Endothelial cell of umbilical vein (primary cell): ENCODE measurements around the gene FSTL1. TPM values are rescaled to one million over a fixed set of nuclear protein-coding genes. Genes with fewer than 3 reads are reported as not detected.
A peak's percentile ranks its signal among the peaks of the same experiment; 100 is the strongest.

Source experiments
- BruUV-seq: library from RNA; stranded (reverse); fragments of 400-500 nt; replicated peaks from 2 replicates; lab custom pipeline; 2021; lab: Mats Ljungman, UMichigan
- CTCF ChIA-PET: fragments of 300-600, 350-600 bp; sonication (Branson Sonifier 250); formaldehyde crosslinking; loops from one replicate; lab custom pipeline; 2021; ENCODE audit warnings: antibody characterized with exemption, inconsistent platforms; lab: Charles Lee
- POLR2A ChIA-PET: fragments of 300-600, 350-600 bp; sonication (Branson Sonifier 250); formaldehyde crosslinking; loops from one replicate; lab custom pipeline; 2021; ENCODE audit warnings: antibody characterized with exemption, inconsistent platforms; lab: Charles Lee
- DNase-seq: peaks from one replicate; pipeline ENCODE4 v3.0.0-alpha.2; 2011; ENCODE audit warnings: low read depth, low spot score
- FAIRE-seq: peaks from 2 replicates; lab custom pipeline; 2011; peaks lifted over from hg19 to GRCh38; lab: Jason Lieb, UNC
- H2AFZ ChIP-seq: 2 replicates; pipeline ENCODE4 v1.6.0; 2012; ENCODE audit warnings: low read depth, low read length, control low read depth, inconsistent platforms
- H3K27ac ChIP-seq: 2 replicates; pipeline ENCODE4 v1.5.1; 2011; ENCODE audit warnings: low read depth, mild to moderate bottlenecking, control low read depth, low read length, moderate library complexity; ENCODE audit not compliant: insufficient read depth
- H3K27me3 ChIP-seq, 2 experiments: 2 replicates each; pipeline versions ENCODE4 v1.6.0 to v1.6.1; 2011; ENCODE audit warnings: low read length in 2 of 2, mixed read lengths in 1 of 2; ENCODE audit not compliant: control insufficient read depth in 2 of 2, insufficient read depth in 2 of 2
- H3K36me3 ChIP-seq, 2 experiments: 2 replicates in 1 of 2; 3 replicates in 1 of 2; pipeline ENCODE4 v1.5.1; 2011; ENCODE audit warnings: low read length in 2 of 2, mild to moderate bottlenecking in 1 of 2, moderate library complexity in 1 of 2; ENCODE audit not compliant: control insufficient read depth in 2 of 2, insufficient read depth in 2 of 2; ENCODE audit errors: extremely low read depth in 1 of 2
- H3K4me1 ChIP-seq: 3 replicates; pipeline ENCODE4 v1.5.1; 2011; ENCODE audit warnings: mild to moderate bottlenecking, low read length; ENCODE audit not compliant: control insufficient read depth, insufficient read depth; ENCODE audit errors: extremely low read depth
- H3K4me2 ChIP-seq: 2 replicates; pipeline ENCODE4 v1.6.1; 2011; ENCODE audit warnings: low read length, control low read depth, mixed read lengths; ENCODE audit not compliant: insufficient read depth
- H3K4me3 ChIP-seq, 3 experiments: fragments of 200-600 bp in 1 of 3; sonication (generic), shearing (Covaris generic) in 1 of 3; replicated peaks in 1 of 3; 2 replicates each; pipeline ENCODE4 v1.5.1; 2011 to 2016; ENCODE audit warnings: control low read depth in 3 of 3, low read length in 3 of 3, mild to moderate bottlenecking in 2 of 3, inconsistent platforms in 1 of 3, low read depth in 1 of 3, moderate library complexity in 1 of 3; ENCODE audit not compliant: insufficient read depth in 1 of 3
- H3K79me2 ChIP-seq: 2 replicates; pipeline ENCODE4 v1.6.0; 2012; ENCODE audit warnings: low read length, inconsistent platforms; ENCODE audit not compliant: control insufficient read depth, insufficient read depth
- H3K9ac ChIP-seq: replicated peaks from 2 replicates; pipeline ENCODE3; 2011; ENCODE audit warnings: low read length, control low read depth; ENCODE audit not compliant: insufficient read depth; ENCODE audit errors: extremely low read depth
- H3K9me1 ChIP-seq: replicated peaks from 3 replicates; pipeline ENCODE4 v1.6.0; 2011; ENCODE audit warnings: mild to moderate bottlenecking, low read length; ENCODE audit not compliant: control insufficient read depth, insufficient read depth; ENCODE audit errors: extremely low read depth
- H3K9me3 ChIP-seq: replicated peaks from 2 replicates; pipeline ENCODE4 v1.5.1; 2012; ENCODE audit warnings: low read length, inconsistent platforms; ENCODE audit not compliant: control insufficient read depth, insufficient read depth
- H4K20me1 ChIP-seq: replicated peaks from 2 replicates; pipeline ENCODE3; 2011; ENCODE audit warnings: mild to moderate bottlenecking, low read length; ENCODE audit not compliant: control insufficient read depth, insufficient read depth; ENCODE audit errors: extremely low read depth
- FOS ChIP-seq: IDR thresholded peaks from 2 replicates; pipeline ENCODE4 v1.6.1; 2011; ENCODE audit warnings: mild to moderate bottlenecking, low read length, moderate library complexity, borderline replicate concordance; ENCODE audit not compliant: insufficient read depth
- GATA2 ChIP-seq: IDR thresholded peaks from 2 replicates; pipeline ENCODE4 v1.7.0; 2011; ENCODE audit warnings: low read depth, mild to moderate bottlenecking, moderate library complexity, mixed read lengths, low read length; ENCODE audit not compliant: insufficient read length, insufficient read depth
- JUN ChIP-seq: IDR thresholded peaks from 2 replicates; pipeline ENCODE4 v1.6.1; 2011; ENCODE audit warnings: borderline replicate concordance, low read depth; ENCODE audit not compliant: insufficient read length, insufficient read depth
- MYC ChIP-seq: IDR thresholded peaks from one replicate; pipeline ENCODE4 v1.6.1; 2011; ENCODE audit warnings: mild to moderate bottlenecking, low read depth, low read length
- POLR2A ChIP-seq: IDR thresholded peaks from 2 replicates; pipeline ENCODE4 v1.6.1; 2012; ENCODE audit warnings: low read depth, mild to moderate bottlenecking, control low read depth, low read length
- dilution Hi-C: fragments of 300-500 bp; cut with MboI; formaldehyde crosslinking; loops from one replicate; pipeline ENCODE4 v1.15.0; 2019; ENCODE audit warnings: low sequenced_read_pairs; ENCODE audit not compliant: extremely low pct_ligation_motif_present
- intact Hi-C: fragments of 100-400 bp; cut with micrococcal nuclease; formaldehyde crosslinking; loops from one replicate; pipeline ENCODE4 v1.10.0; 2022
- polyA plus RNA-seq, 4 experiments: library from polyadenylated mRNA; depleted of rRNA in 3 of 4; stranded (reverse) in 3 of 4; unstranded in 1 of 4; fragments of >200 nt; gene quantifications; 2 replicates each; pipeline versions ENCODE4 v1.2.1 to v1.2.3, GENCODE V29; 2011 to 2012; ENCODE audit warnings: missing spikeins in 1 of 4
- total RNA-seq: library from RNA; stranded (reverse); gene quantifications from 2 replicates; pipeline ENCODE4 v1.2.3, GENCODE V29; 2021
- TF ChIP-seq, protein P1 (sequence below): IDR thresholded peaks from 2 replicates; pipeline ENCODE4 v1.6.1; 2011; ENCODE audit not compliant: insufficient read depth, insufficient read length
- TF ChIP-seq, protein P2 (sequence below), 2 donors: IDR thresholded peaks; 1 replicate in 1 of 2; 2 replicates in 1 of 2; pipeline ENCODE4 v1.5.1; 2011; ENCODE audit warnings: low read length in 2 of 2, mild to moderate bottlenecking in 2 of 2, moderate library complexity in 2 of 2, control low read depth in 1 of 2, inconsistent platforms in 1 of 2, low read depth in 1 of 2; ENCODE audit not compliant: insufficient read depth in 1 of 2; ENCODE audit errors: extremely low read depth in 1 of 2

FSTL1 gene
- total and polyA plus RNA-seq, 2 donors (not counting 3 experiments of a cell fraction or from before 2014, with no cell fraction given): 235 to 562 TPM

DNA sequence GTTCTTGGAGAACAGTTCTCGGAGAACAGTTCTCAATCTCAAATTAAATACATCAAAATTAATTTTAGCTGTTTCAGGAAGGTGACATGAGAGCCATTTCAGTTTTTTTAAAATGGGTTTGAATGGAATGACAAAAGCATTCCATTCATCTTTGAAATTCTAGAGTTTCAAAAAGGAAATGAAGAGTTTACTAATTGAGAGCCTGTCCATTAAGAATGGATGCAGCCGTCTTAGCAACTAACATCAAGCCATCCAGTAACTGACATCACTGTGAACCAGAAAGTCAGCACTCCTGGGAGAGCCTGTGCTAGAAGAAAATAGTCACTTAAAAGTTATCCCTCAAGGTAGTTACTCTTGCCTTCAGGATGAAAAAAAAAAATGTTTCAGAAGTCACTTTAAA lies 47.0 kb upstream of the FSTL1 start:
- no peaks in the 10 kb centered on the region for H3K27me3 ChIP-seq
- no peaks in the 10 kb centered on the region for H3K9me1 ChIP-seq
- ChIA-PET POLR2A (no interaction called here), CTCF (interaction anchor here (0.8 to 1.4 kb wide), 7 partner anchors 9 to 405 kb away, joined by 3 to 9 read pairs (median 4); no protein-coding TSS in a partner anchor)
- peak overlapping the region; percentile 66 for H3K27ac ChIP-seq
- no peaks in the 10 kb centered on the region for H3K36me3 ChIP-seq
- H3K4me1 ChIP-seq: peaks cover 29% of the 10 kb centered on the region
- no peak for FAIRE-seq
- peak overlapping the region; percentile 63 for H3K4me2 ChIP-seq
- H3K79me2 ChIP-seq: no peaks in the 10 kb centered on the region
- dilution Hi-C loops: no loop called here
- H3K4me3 ChIP-seq: no peak overlapping the region
- intact Hi-C loops: loop anchor here (1.0 kb wide), 1 partner anchor 48 kb away; the partner anchor contains the start of gene FSTL1
- TF ChIP-seq, protein P1, sequence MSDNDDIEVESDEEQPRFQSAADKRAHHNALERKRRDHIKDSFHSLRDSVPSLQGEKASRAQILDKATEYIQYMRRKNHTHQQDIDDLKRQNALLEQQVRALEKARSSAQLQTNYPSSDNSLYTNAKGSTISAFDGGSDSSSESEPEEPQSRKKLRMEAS: no peak
- H2AFZ ChIP-seq: peak overlapping the region; percentile 20
- DNase-seq: no peak
- no peaks in the 10 kb centered on the region for H3K9me3 ChIP-seq
- peak overlapping the region; percentile 28 for H3K9ac ChIP-seq
- H4K20me1 ChIP-seq: no peaks in the 10 kb centered on the region
- no TSS peak for BruUV-seq

DNA sequence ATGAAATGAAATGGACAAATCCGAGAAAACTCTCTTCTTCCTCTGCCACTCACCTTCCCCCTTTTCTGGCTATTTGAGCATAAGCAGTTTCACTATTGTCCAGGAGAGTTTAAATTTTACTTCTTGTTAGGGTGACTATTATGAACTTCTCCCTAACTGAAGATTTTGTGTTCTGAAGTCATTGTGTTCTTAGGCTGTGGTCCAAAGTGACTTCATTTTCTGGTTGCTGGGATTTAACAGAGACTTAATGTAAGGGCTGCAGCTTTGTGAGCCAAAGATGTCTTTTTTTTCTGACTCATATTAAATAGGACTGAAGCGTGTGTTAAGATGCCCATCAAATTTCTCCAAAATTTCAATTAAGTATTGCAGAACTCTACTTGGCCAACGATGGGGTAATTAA lies 46.5 kb upstream of the FSTL1 start:
- no peaks in the 10 kb centered on the region for H3K36me3 ChIP-seq
- intact Hi-C loops (loop anchor here (1.0 kb wide), 1 partner anchor 47 kb away; the partner anchor contains the start of gene FSTL1), dilution Hi-C loops (no loop called here)
- TF ChIP-seq FOS (peak; percentile 47), MYC (no peak), GATA2 (no peak), JUN (peak; percentile 14), POLR2A (no peak)
- TF ChIP-seq, protein P2, sequence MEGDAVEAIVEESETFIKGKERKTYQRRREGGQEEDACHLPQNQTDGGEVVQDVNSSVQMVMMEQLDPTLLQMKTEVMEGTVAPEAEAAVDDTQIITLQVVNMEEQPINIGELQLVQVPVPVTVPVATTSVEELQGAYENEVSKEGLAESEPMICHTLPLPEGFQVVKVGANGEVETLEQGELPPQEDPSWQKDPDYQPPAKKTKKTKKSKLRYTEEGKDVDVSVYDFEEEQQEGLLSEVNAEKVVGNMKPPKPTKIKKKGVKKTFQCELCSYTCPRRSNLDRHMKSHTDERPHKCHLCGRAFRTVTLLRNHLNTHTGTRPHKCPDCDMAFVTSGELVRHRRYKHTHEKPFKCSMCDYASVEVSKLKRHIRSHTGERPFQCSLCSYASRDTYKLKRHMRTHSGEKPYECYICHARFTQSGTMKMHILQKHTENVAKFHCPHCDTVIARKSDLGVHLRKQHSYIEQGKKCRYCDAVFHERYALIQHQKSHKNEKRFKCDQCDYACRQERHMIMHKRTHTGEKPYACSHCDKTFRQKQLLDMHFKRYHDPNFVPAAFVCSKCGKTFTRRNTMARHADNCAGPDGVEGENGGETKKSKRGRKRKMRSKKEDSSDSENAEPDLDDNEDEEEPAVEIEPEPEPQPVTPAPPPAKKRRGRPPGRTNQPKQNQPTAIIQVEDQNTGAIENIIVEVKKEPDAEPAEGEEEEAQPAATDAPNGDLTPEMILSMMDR (IDR thresholded peaks at IDR 0.05; ENCODE audit: extremely low read depth in 1 of 2, insufficient read depth in 1 of 2, low read depth in 1 of 2, low read length in 2 of 2): no peak
- TF ChIP-seq, protein P1: no peak
- peak overlapping the region; percentile 35 for H3K9ac ChIP-seq
- peak overlapping the region; percentile 63 for H3K4me2 ChIP-seq
- H3K27ac ChIP-seq: peak overlapping the region; percentile 66
- FAIRE-seq (peak; percentile 94), DNase-seq (peak; percentile 93)
- CTCF ChIA-PET: interaction anchor here (0.8 to 1.4 kb wide), 7 partner anchors 10 to 406 kb away, joined by 3 to 9 read pairs (median 4); no protein-coding TSS in a partner anchor
- no peaks in the 10 kb centered on the region for H3K9me3 ChIP-seq
- H3K27me3 ChIP-seq: no peaks in the 10 kb centered on the region
- no TSS peak for BruUV-seq
- H3K4me1 ChIP-seq: peaks cover 29% of the 10 kb centered on the region
- POLR2A ChIA-PET: no interaction called here
- no peaks in the 10 kb centered on the region for H4K20me1 ChIP-seq
- H3K9me1 ChIP-seq: no peaks in the 10 kb centered on the region
- H2AFZ ChIP-seq: no peak overlapping the region
- H3K4me3 ChIP-seq: no peak overlapping the region
- no peaks in the 10 kb centered on the region for H3K79me2 ChIP-seq
